HG02884 (cell line): ENCODE results near the gene PSD.
A peak's percentile ranks its signal among the peaks of the same experiment; 100 is the strongest.

Experiments
- ATAC-seq: cut with Tn5 transposase; IDR thresholded peaks from one replicate; pipeline ENCODE4 v1.9.1; 2021; ENCODE audit warnings: mild to moderate bottlenecking, moderate library complexity; ENCODE audit not compliant: unreplicated experiment

The PSD gene

GRCh38 chr10:102449321-102450123 is 30.9 kb upstream of the PSD start:
- ATAC-seq = peak; percentile 40

DNA sequence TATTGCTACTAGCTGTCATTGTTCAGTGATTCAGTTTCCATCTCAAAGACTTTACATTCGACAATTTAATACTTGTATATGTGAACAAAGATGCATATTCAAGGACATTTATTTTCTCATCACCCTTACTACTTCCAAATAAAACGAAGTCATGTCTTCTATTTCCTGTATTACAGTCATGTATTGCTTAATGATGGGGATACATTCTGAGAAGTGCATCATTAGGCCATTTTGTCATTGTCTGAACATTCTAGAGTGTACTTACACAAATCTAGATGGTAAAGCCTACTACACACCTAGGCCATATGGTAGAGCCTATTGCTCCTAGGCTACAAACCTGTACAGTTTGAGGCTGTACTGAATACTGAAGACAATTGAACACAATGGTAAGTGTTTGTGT is 26.3 kb upstream of the PSD start:
- no peak for ATAC-seq

- ATAC-seq = no peak
These were observed 19.8 kb upstream of the PSD start for GRCh38 chr10:102438374-102438773.

GRCh38 chr10:102437515-102437914 is 18.9 kb upstream of the PSD start:
- no peak for ATAC-seq

DNA sequence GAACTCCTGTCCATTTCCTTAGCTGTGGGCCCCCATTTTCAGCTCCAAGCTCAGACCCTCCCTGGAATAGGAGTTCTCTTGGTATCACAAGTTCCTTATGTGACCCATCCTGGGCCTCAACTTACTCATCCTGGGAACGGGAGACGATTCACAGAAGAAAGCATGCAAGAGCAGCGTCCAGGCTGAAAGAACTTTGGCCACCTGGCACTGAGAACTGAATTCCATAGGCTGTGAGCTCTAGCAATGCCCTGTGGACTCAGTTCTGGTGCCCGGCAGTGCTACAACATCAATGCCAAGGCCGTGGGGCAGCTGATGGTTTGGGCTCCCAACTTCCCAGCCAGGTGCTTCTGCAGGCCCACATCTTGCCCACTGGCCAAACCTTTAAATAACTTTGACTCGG is 17.7 kb upstream of the PSD start:
- no peak for ATAC-seq

DNA sequence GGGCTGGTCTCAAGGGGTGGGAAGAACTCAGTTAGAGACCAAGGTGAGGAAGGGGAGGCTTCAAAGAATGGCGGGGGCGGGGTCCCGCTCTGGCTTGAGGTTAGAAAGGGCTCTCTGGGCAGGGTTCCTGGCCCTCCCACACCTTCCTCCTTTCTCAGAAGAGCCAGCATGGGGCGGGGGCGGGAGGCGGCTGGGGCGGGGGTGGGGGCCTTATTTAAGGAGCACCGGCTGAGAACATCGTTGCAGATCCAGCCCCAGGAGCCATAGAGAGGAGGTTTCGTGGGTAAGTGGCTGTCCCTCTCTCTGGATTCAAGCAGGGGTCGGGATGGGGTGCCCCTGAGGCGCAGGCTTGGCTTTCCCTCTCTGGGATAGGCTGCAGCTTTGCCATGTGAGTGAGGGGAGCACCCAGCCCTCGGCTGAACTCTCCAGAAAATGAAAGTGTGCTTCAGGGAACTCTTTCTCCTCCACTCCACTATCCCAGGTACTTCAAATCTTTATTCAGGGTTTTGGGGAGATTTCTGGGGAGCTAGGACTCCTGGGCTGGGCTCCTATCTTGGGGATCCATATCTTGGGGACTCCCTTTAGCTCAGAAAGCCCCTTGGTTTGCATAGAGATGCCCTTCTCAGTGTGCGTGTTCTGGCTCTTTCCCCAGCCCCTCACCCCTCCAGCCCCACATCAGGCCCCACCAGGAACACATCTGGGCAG is 17.1 kb upstream of the PSD start:
- ATAC-seq = no peak

- ATAC-seq = no peak
These were observed 16.5 kb upstream of the PSD start for GRCh38 chr10:102435133-102435497.

GRCh38 chr10:102434394-102435132 is 16.0 kb upstream of the PSD start:
- ATAC-seq = no peak

- ATAC-seq = no peak
These were observed 15.0 kb upstream of the PSD start for GRCh38 chr10:102433619-102434046.

- peak; percentile 79 for ATAC-seq
These were observed 13.8 kb upstream of the PSD start, which contains the start of gene CUEDC2 for GRCh38 chr10:102432162-102432950. Gene CUEDC2, minus strand, starts transcription at chr10:102432574. Its CDS starts 7,386 bp downstream, at chr10:102425188.

- ATAC-seq = no peak
These were observed 13.0 kb upstream of the PSD start for GRCh38 chr10:102431452-102432124.

- ATAC-seq = no peak
These were observed 10.9 kb upstream of the PSD start for GRCh38 chr10:102429468-102429867.

GRCh38 chr10:102426803-102427287 is 8.3 kb upstream of the PSD start:
- ATAC-seq = no peak

GRCh38 chr10:102425444-102425843 is 6.9 kb upstream of the PSD start:
- ATAC-seq = no peak

- no peak for ATAC-seq
These were observed 6.3 kb upstream of the PSD start for GRCh38 chr10:102424916-102425315.

- no peak for ATAC-seq
These were observed 5.6 kb upstream of the PSD start for GRCh38 chr10:102424145-102424544.

DNA sequence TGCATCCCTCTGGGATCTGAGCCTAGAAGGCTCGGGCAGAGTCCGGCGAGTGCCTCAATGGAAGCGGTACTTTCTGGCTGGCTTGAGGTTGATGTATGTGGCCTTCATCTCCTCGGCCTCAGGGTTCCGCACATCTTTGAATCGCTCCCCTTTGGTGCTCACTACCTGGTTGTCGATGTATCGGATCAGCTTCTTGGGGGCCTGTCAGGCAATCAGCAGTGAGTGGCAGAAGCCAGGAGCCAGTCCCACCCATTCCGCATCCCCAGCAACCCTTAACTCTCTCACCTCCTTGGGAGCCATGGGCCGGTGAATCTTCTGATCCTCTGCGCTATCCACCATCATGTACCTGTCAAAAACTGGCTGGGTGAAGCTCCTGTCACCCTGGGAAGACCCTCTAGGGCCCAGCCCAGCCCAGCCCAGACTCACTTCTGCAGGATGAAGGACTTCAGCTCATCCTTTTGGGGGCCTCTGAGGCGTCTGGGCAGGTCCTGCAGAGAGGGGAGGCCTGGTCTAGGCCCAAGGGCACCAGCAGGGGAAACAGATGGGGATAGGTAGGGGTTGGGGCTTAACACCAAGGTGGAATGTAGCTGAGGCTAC is 4.9 kb upstream of the PSD start:
- no peak for ATAC-seq

- ATAC-seq = no peak
These were observed 4.1 kb upstream of the PSD start for GRCh38 chr10:102422545-102423129.

DNA sequence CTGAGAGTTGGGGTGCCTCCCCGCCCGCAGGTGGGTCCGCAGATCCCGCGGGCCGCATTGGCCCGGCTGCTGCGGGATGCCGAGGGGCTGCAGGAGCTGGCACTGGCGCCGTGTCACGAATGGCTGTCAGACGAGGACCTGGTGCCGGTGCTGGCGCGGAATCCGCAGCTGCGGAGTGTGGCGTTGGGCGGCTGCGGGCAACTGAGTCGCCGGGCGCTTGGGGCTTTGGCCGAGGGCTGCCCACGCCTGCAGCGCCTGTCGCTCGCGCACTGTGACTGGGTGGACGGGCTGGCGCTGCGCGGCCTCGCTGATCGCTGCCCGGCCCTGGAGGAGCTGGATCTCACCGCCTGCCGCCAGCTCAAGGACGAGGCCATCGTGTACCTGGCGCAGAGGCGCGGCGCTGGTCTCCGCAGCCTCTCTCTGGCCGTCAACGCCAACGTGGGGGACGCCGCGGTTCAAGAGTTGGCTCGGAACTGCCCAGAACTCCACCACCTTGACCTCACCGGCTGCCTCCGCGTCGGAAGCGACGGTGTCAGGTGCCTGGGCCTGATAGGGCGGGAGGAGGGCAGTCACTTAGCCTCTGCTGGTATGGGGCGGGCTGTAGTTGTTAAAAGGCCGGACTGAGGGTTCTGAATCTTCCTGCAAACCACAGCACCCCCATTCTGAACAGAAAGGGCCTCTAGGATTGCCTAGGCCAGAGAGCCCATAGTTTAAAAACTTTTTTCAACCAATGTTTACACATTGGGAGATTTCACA is 3.4 kb upstream of the PSD start:
- ATAC-seq = no peak
